Adrenal gland (tissue), 5 donors: Measurements from ENCODE around the gene RANBP9.

Source experiments
- POLR2A ChIP-seq, 2 donors: fragments of 450-650 bp; IDR thresholded peaks; one replicate each; pipeline ENCODE4 v1.6.1; 2017; ENCODE audit warnings: antibody characterized with exemption in 2 of 2, mild to moderate bottlenecking in 2 of 2, moderate library complexity in 1 of 2
- TF ChIP-seq, protein P1 (sequence below), 6 experiments: fragments of 450-650 bp in 4 of 6; fragments of 200-600 bp in 2 of 6; sonication (generic) in 1 of 6; IDR thresholded peaks; 1 replicate in 5 of 6; 2 replicates in 1 of 6; pipeline versions ENCODE4 v1.5.1 to v1.8.0; 2016 to 2021; ENCODE audit warnings: antibody characterized with exemption in 6 of 6, mild to moderate bottlenecking in 2 of 6, moderate library complexity in 1 of 6
- donor health status: DM: no; HTN: no; CAD: no.

DNA sequence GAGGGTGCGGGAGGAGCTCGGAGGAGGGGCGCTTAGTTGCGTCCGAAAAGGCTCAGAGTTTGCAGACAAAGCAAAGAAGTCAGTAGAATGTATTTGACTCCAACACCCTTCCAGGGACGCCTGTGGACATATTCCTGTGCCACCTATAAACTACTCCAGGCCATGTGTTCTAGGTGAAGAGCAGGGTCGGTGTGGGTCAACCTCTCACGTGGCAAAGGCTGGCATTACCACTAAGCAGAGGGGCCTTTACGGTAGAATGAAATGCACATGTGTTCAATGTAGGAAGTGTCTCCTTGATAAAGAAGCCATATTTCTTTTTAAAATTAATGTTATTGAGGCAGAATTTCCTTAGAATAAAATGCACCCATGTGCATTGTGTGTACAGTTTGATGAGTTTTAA lies 121.8 kb downstream of the RANBP9 start:
- no peak for TF ChIP-seq POLR2A (IDR thresholded peaks at IDR 0.05)
- TF ChIP-seq, protein P1, sequence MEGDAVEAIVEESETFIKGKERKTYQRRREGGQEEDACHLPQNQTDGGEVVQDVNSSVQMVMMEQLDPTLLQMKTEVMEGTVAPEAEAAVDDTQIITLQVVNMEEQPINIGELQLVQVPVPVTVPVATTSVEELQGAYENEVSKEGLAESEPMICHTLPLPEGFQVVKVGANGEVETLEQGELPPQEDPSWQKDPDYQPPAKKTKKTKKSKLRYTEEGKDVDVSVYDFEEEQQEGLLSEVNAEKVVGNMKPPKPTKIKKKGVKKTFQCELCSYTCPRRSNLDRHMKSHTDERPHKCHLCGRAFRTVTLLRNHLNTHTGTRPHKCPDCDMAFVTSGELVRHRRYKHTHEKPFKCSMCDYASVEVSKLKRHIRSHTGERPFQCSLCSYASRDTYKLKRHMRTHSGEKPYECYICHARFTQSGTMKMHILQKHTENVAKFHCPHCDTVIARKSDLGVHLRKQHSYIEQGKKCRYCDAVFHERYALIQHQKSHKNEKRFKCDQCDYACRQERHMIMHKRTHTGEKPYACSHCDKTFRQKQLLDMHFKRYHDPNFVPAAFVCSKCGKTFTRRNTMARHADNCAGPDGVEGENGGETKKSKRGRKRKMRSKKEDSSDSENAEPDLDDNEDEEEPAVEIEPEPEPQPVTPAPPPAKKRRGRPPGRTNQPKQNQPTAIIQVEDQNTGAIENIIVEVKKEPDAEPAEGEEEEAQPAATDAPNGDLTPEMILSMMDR (IDR thresholded peaks at IDR 0.05), result no peak
